GM19455 (cell line): ENCODE measurements around the gene GPBP1.
A peak's percentile ranks its signal among the peaks of the same experiment; 100 is the strongest.
"Not testable (repeated sequence)": the region's sequence is repeated elsewhere in the genome, so short reads cannot be mapped to it uniquely, and the experiment has no call there.

Experiments
- ATAC-seq: cut with Tn5 transposase; IDR thresholded peaks from one replicate; pipeline ENCODE4 v1.9.1; 2021; ENCODE audit not compliant: unreplicated experiment

GPBP1 gene

GRCh38 chr5:57276353-57276752 lies 102.5 kb downstream of the GPBP1 start:
- ATAC-seq: no peak

DNA sequence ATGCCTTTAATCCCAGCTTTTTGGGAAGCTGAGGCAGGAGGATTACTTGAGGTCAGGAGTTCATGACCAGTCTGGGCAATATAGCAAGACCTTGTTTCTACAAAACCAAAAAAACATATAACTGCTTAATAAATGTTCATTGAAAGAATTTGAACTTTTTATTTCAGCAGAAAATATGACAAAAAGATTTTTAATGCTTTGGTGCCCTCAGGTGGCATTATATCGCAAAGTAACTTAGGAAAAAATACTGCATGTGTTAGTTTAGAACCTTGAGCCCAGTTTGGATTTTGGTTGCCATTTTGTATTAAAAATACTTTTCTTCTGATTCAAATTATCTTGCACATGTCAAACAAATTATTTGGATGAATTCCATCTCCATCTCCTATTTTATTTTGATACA lies 103.2 kb downstream of the GPBP1 start:
- ATAC-seq: no peak

- ATAC-seq: no peak
Measured at GRCh38 chr5:57280853-57281252, 107.0 kb downstream of the GPBP1 start.

DNA sequence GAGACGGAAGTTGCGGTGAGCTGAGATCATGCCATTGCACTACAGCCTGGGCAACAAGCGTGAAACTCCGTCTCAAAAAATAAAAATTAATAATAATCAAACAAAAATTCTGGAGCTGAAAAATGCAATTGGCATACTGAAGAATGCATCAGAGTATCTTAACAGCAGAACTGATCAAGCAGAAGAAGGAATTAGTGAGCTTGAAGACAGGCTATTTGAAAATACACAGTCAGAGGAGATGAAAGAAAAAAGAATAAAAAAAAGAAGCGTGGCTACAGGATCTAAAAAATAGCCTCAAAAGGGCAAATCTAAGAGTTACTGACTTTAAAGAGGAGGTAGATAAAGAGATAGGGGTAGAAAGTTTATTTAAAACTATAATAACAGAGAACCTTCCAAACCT lies 111.2 kb downstream of the GPBP1 start:
- not testable (repeated sequence) for ATAC-seq

DNA sequence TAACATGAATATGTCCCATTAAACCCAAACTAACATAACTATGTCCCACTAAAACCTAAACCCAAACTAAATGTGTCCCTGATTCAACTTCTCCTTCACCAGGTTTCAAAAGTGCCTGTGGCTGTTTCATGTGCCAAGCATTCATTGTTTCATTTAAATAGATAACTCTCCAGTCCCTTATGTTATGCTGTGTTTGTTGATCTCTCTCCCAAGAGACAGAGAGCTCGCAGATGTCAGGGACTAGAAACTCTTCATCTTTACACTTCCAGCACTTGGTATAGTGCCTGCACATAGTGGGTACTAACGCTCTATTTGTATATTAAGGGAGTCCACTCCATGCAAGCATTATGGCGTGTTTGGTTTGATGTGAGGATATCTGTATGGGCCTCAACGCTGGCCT lies 118.0 kb downstream of the GPBP1 start:
- no peak for ATAC-seq

GRCh38 chr5:57292336-57292735 lies 118.5 kb downstream of the GPBP1 start:
- no peak for ATAC-seq

DNA sequence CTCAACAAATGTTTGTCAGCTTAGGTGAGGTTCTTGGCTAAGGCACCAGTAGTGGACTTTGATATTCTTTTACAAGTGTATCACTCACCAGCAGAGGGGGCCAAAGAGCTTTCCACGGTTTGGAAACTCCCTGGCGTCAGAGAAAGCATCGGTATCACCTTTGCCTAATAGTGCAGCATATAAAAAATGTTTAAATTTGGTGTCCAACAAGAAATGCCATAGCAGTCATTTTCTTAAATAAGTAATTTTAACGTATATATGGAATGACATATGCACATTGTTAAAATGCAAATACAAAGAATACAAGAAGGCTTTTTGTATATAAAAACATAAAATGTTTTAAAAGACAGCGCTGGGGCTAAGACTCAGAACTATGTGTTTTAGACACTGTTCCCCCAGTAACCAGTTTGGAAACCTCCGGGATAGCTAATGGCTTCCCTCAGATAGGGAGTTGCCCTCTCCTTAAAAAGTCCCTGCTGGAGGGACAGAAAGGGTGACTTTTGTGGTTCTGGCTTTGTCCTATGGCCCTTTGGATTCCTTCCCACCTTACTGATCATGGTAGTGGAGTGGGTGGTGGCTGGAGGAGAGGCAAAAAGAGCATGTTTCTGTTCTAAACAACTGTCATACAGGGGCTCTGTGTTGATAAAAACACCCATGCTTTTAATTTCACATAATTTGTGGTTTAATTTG lies 124.6 kb downstream of the GPBP1 start:
- peak; percentile 72 for ATAC-seq

GRCh38 chr5:57298985-57299491 lies 125.2 kb downstream of the GPBP1 start:
- no peak for ATAC-seq

GRCh38 chr5:57299986-57300385 lies 126.1 kb downstream of the GPBP1 start:
- ATAC-seq: no peak

DNA sequence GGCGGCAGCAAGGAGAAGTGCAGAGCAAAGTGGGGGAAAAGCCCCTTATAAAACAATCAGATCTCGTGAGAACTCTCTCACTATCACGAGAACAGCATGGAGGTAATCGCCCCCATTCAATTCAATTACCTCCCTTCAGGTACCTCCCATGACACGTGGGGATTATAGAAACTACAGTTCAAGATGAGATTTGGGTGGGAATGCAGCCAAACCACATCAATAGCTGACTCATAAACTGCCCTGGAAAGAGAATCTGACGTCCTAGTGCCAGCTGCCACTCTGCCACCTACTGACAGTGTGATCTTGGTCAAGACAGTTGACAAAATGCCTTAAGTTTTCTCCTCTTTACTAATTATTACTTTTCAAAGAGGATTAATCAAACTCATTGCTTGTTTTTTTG lies 128.3 kb downstream of the GPBP1 start:
- ATAC-seq: no peak

- ATAC-seq: no peak
Measured at GRCh38 chr5:57302643-57303042, 128.8 kb downstream of the GPBP1 start.

- ATAC-seq: no peak
Measured at GRCh38 chr5:57303985-57304384, 130.1 kb downstream of the GPBP1 start.

GRCh38 chr5:57304931-57305330 lies 131.1 kb downstream of the GPBP1 start:
- no peak for ATAC-seq

GRCh38 chr5:57306359-57306758 lies 132.5 kb downstream of the GPBP1 start:
- ATAC-seq: no peak

- no peak for ATAC-seq
Measured at GRCh38 chr5:57307516-57307915, 133.7 kb downstream of the GPBP1 start.

- ATAC-seq: not testable (repeated sequence)
Measured at GRCh38 chr5:57309022-57309421, 135.2 kb downstream of the GPBP1 start.

DNA sequence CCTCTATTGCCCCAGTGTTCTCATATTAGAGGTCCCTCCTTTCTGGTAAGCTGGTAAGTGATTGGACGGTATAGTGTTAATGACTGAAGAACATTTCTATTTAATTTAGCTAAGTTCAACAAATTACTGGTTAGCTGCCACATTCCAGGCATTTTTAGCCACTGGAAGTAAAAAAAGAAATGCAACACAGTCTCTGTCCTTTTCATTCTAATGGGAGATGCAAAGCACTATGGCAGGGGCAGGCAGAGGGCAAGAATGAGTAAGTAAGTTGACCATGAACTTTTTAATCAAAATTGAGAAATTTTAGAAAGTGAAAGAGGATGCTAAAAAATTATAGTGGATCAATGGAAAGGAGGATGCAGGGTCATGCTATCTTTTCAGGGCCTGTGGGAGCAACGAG lies 137.4 kb downstream of the GPBP1 start:
- no peak for ATAC-seq

- ATAC-seq: no peak
Measured at GRCh38 chr5:57311921-57312735, 138.3 kb downstream of the GPBP1 start.

DNA sequence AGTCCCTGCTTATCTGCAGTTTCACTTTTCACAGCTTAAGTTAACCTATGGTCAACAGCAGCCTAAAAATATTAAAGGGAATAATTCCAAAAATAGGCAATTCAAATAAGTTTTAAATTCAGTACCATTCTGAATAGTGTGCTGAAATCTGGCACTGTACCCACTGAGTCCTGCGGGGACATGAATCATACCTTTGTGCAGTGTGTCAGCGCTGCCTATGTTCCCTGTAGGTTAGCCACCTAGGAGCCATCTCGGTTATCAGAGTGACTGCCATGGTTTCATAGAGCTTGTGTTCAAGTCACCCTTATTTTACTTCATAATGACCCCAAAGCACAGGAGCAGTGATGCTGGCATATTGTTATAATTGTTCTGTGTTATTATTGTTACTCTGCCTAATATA lies 139.9 kb downstream of the GPBP1 start:
- no peak for ATAC-seq
